Activated effector memory CD4-positive, alpha-beta T cell treated with anti-CD3 and anti-CD28 coated beads, Interleukin-2, amount 50 U/mL, for 16 hours (primary cell): ENCODE results near the gene ARHGAP12.

ENCODE experiments used
- DNase-seq: peaks from one replicate; pipeline ENCODE4 v3.0.0-alpha.2; 2020

The ARHGAP12 gene

GRCh38 chr10:31948021-31948420 is 19.4 kb upstream of the ARHGAP12 start:
- DNase-seq, result no peak

DNA sequence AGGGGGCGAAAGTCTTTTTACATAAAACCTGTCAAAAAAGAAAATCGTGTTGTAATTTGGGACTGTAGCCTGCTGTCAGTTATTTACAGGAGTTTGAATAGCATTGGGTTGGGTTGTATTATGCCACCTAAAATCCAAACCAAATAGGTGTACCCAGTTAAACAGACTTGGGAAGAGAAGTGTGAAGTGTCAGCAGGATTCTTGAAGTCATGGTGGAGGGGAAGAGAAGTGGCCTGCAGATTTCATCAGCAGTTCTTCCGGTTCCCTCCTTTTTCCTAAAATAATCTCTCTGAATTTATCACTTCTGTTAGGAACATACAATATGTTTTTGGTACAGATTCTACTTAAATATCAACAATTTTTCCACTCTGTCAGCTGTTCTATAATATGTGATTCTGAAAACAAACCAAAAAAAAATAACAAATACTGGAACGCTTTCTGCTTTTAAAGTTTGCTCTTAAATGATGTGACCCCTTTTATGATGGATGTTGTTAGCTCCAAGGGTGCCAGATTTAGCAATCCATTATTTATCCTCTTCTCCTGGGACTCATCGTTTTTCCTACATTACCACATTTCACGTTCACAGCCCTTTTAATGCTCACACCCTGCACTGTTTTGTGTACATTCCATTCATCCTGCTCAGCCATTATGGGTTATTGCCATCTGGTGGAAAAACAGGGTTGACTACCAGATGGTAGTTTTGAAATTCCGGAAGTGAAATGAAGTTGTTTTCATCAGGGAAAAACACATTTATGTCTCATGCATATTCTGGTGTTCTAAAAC is 18.7 kb upstream of the ARHGAP12 start:
- no peak for DNase-seq

DNA sequence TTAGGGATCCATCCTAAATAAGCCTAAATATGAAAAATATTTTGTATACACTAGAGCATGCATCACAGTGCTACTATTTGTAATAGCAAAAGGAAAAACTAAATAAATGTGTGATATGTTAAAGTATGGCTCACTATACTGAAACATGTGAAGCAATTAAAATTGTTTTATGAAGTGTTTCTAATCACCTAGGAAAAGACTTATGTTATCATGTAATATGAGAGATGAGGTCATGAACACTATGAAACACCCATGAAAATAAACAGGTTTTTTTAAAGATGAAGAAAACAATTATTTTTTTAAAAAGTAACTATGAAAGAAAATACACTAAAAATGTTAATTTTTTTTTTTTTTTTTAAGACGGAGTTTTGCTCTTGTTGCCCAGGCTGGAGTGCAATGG is 16.8 kb upstream of the ARHGAP12 start:
- no peak for DNase-seq

GRCh38 chr10:31944071-31944433 is 15.4 kb upstream of the ARHGAP12 start:
- DNase-seq, result no peak

DNA sequence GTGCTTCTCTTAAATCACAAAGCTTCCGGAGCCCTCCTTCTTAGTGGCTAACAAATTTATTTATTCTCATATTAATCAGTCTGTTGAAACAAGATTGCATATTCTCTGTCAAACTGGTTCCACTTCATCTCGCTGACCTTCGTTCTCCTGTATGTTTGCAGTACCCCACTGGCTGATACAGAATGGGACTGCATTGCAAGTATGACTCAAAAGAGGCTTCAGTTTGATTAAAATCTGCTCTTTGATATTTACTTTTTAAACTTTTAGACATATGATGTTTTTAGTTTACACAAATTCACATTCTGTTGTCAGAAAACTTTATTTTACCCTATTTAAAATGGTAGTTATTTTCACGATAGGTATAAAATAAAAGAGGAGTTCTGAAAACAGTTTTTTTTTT is 14.3 kb upstream of the ARHGAP12 start:
- DNase-seq, result no peak

DNA sequence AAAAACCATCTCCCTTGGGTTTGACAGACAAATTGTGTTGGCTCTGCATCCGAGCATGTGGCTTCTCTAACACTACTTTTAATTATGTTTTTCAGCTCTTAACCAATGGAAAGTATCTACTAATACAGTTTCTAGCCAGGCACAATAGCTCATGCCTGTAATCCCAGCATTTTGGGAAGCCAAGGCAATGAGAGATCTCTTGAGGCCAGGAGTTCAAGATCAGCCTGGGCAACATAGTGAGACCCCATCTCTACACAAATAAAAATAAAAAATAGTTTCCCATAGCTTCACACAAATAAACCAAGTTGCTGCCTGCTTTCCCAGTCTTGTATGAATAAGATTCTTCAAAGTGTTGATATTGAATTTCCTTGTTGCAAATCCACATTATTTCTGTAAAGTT is 13.8 kb upstream of the ARHGAP12 start:
- DNase-seq, result no peak

- DNase-seq, result no peak
These were observed 12.4 kb upstream of the ARHGAP12 start for GRCh38 chr10:31940839-31941653.

DNA sequence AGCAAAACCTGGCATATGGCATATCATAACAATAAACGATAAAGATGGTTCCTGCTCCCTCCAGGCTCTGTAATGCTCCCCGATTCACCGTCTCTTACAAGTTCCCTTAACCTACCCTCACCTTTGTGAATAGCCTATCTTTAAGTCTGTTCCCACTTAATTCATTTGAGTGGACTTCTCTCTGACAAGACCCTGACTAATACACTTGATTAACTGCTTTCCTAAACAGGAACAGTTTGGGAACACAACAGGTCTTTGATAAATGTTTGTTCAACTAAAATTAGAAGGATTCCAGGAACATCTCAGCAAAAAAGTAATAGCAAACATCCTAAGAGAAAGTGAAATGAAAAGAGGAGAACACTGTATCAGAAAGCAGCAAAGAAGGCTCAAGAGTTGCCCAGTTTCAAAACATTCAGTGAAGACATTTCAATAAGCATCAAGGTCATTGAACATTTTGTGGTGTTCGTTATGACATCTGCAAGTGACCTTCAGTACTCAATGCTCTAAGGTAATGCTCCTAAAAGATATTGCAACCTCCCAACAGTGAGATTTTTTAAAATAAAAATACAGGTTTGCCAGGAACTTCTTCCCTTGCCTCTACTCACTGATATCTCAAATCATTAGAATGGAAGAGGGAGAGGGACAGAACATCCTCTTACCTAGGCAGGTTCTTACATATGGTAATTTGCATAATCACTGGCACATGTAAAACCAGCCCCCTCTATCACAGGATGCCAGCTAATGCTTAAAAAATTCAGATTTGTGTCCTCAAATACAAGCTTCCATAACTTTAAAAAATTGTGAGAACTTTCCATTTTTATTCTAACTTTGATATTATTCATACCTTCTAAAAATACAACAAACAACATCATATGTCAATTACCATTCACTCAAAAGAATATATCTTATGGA is 11.4 kb upstream of the ARHGAP12 start:
- DNase-seq, result no peak

DNA sequence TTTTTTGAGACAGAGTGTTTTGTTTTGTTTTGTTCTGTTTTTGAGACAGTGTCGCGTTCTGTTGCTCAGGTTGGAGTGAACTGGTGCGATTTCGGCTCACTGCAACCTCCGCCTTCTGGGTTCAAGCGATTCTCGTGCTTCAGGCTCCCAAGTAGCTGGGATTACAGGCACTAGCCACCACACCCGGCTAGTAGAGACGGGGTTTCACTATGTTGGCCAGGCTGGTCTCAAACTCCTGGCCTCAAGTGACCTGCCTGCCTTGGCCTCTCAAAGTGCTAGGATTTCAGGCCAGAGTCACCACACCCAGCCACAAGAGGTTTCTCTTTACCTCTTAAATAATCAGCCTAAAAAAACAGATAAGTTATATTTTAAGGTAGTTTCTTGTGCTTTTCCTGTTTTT is 8.7 kb upstream of the ARHGAP12 start:
- DNase-seq, result no peak

DNA sequence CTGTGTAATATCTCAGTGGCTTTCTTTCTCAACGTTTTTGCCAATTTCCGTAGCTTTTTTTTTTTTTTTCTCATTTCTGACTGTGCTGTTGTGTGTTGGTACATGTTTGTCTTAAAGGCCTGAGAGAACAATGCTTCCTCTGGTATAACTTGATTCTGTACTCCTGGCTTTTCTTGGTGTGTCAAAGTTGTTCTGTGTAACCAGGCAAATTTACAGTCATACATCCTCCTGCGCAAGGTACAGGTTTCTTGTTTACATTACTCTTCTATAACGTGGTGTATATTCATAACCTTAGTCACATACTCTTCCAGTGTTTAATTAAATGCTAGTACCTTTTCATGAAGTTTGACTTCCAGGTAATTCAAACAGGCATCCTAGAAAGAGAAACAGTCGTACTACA is 8.3 kb upstream of the ARHGAP12 start:
- no peak for DNase-seq

DNA sequence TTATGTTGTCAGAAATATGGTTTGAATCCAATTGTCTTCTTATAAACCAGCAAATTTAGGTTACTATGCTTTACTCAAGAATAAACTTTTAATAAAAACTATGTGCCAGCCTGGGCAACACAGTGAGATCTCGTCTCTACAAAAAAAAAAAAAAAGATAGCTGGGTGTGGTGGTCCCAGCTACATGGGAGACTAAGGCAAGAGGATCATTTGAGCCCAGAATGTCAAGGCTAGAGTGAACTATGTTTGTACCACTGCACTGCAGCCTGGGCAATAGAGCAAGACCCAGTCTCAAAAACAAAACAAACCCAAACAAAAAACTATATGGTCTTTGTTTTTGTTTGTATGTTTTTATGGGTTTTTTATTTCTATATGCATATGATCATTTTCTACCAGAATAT is 7.5 kb upstream of the ARHGAP12 start:
- no peak for DNase-seq

GRCh38 chr10:31935678-31936077 is 7.0 kb upstream of the ARHGAP12 start:
- no peak for DNase-seq

- no peak for DNase-seq
These were observed 4.2 kb upstream of the ARHGAP12 start for GRCh38 chr10:31932838-31933237.

DNA sequence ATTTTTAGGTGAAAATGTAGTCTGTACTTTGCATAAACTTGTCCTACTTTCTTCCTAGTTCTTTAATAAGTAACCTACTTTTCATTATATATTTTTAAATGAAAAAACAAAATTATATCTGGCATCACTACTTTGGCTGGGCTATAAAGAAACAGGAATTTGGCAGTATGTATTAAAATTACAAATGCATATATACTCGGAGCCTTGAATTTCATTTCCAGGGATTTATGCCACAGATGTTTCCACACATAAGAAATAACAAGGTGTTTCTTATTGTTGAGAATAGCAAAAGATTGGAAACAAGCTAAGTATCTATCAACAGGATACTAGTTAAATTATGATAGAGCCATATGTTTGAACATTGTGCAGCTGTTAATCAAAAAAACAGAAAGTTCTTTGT is 2.2 kb upstream of the ARHGAP12 start:
- DNase-seq, result no peak

DNA sequence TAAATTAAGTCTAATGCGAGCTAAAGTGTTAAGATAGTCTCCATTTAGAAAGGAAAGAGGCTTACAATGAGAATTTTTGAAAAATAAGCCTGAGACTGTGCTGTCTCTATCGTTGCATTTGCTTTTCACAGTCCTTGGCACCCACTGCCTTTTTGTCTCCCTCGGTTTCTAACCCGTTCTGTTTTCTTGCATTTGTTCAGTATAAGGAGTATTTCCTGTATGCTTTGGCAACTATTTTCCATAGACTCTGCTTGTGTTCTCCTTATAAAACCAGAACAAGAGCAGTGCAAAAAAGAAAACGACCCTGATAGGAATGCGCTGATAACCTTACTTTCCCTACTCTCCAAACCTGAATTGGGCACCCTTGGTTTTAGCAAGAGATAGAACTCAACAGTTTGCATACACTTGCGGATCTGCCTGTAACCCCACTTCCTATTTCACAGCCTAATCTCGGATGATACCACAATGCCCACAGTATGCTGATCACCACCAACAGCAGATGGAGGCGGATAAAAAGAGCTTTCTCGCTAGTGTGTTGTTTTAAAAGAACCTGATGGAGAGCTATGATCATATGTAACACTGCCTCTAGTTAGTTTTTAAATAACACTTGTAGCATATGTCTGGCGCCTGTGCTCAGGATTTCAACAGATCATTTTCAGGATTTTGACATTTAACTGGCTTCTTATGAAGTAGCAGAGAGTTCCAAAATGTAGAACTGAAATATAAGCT is 1.6 kb upstream of the ARHGAP12 start:
- DNase-seq, result no peak

- peak; percentile 74 for DNase-seq
These were observed 811 bp upstream of the ARHGAP12 start for GRCh38 chr10:31929261-31930022.

DNA sequence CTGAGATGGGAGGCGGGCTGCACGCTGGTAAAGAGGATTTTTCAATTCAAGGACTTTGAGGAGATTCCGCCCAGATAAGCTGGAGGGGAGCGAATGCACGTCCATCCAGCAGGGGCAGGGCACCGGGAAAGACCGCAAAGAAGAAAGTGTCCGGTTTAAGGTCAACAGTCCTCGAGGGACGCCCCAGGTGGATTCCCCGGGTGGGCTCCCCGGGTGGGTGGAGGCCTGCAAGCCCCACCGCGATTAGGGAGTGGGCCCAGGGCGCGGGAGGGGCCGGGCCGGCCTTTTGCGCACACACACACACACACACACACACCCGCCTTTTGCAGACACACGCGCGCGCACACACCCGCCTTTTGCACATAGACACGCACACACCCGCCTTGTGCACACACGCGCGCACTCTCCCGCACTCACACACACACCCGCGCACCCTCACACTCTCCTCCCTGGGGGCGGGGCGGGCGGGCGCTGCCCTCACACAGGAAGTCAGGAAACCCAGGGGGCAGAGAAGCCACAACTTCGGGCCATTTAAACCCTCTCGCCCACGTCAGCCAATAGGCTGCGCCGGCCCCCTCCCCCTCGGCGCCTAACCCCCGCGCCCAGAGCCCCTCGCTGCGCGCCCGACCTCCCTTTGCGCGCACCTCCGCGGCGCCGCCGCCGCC is 615 bp downstream of the ARHGAP12 start:
- peak; percentile 81 for DNase-seq

DNA sequence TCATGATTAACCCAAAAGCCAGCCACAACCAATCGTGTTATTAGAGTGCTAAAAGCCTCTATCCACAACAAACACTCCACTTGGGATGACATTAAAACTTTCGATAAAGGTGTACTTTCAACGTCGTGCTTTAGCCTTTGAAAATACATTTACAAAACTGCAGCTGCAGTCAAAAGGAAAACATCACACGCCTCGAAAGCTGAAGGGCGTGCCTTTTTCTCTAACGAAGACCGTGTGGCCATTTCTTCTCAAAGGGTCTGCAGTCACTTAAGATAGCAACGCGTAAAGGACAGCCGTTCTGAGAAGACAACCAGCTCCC is 1.1 kb downstream of the ARHGAP12 start:
- DNase-seq, result no peak

DNA sequence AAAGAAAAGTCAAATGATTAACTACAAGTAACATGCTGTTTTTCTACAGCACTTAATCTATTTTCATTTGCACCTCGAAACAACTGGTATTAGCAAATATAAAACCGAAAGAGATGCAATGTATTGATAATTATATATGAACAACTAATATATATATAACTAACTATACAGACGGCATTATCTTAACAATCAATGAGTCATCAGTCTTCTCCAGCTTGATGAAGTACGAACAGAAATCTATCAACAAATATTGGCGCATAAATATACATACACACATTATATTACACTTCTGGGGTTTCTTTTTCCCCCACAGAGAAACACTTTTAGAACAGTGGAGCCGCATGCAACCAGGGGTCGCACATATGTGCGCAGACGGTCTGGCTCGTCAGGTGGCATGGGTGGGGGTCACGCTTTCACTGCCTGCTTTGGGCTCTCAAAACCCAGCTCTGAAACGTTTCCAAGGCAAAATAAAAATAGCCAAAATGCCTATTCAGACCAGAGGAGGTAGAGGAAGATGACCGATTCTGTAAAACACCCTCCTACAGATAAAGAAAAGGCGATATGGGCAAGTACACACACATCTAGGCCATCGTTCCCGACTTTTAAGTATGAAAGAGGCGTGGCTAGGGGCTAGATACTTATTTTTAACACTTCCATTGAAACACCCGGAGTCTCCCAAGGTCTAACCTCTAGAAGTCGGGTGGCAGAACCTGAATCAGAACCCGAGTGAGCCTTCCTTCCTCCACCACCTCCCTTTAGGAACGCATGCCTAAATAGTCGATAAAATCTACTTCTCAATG is 1.7 kb downstream of the ARHGAP12 start:
- no peak for DNase-seq

DNA sequence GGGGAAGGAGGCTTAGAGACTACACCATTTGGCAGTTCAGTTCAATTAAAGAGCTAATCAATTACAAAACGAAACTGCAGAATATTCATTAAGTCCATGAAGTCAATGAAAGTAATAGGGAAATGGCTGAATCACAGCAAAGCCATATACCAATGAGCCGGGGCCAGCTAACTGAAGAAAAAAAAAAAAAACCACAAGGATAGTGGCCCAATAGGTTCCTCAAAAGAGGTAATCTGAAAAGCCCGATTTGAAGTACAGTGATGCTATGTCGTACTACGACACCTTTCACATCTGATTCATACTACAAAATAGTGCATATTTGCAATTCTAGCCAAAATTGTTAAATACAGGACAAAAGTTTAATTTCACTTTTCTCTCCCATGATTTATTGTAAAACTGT is 2.5 kb downstream of the ARHGAP12 start:
- no peak for DNase-seq

DNA sequence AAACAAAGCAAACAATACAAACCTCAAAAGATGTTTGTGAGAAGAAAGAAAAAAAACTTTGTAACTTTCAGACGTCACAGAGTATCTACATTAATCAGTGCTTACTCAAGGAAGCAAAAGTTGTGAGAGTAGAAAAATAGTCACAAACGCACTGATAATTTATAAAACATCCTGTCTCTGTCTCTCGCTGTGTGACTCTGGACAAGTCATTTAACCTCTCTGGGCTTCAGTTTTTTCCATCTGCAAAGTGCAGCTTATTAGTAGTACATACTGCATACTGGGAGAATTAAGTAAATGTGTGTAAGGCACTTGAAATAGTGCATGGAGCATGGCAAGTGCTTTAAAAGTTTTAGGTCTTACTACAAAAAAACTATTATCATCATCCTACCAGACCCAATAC is 3.8 kb downstream of the ARHGAP12 start:
- DNase-seq, result no peak
